Measurements from ENCODE around the gene TTC39B.

- TF ChIP-seq CREB1 (IDR thresholded peaks at IDR 0.05; ENCODE audit: low read depth) (no peak), TAF1 (IDR thresholded peaks at IDR 0.05; ENCODE audit: low read depth) (no peak), YY1 (IDR thresholded peaks at IDR 0.05; ENCODE audit: low read depth) (no peak), EP300 (IDR thresholded peaks at IDR 0.05; ENCODE audit: borderline replicate concordance) (no peak), EGR1 (IDR thresholded peaks at IDR 0.05) (no peak), CEBPB (IDR thresholded peaks at IDR 0.05) (no peak), RAD21 (IDR thresholded peaks at IDR 0.05; ENCODE audit: low read depth) (no peak), NFIC (IDR thresholded peaks at IDR 0.05) (no peak), FOXM1 (IDR thresholded peaks at IDR 0.05; ENCODE audit: borderline replicate concordance, low read depth) (no peak), TEAD4 (IDR thresholded peaks at IDR 0.05) (no peak)
- TF ChIP-seq, protein P1, sequence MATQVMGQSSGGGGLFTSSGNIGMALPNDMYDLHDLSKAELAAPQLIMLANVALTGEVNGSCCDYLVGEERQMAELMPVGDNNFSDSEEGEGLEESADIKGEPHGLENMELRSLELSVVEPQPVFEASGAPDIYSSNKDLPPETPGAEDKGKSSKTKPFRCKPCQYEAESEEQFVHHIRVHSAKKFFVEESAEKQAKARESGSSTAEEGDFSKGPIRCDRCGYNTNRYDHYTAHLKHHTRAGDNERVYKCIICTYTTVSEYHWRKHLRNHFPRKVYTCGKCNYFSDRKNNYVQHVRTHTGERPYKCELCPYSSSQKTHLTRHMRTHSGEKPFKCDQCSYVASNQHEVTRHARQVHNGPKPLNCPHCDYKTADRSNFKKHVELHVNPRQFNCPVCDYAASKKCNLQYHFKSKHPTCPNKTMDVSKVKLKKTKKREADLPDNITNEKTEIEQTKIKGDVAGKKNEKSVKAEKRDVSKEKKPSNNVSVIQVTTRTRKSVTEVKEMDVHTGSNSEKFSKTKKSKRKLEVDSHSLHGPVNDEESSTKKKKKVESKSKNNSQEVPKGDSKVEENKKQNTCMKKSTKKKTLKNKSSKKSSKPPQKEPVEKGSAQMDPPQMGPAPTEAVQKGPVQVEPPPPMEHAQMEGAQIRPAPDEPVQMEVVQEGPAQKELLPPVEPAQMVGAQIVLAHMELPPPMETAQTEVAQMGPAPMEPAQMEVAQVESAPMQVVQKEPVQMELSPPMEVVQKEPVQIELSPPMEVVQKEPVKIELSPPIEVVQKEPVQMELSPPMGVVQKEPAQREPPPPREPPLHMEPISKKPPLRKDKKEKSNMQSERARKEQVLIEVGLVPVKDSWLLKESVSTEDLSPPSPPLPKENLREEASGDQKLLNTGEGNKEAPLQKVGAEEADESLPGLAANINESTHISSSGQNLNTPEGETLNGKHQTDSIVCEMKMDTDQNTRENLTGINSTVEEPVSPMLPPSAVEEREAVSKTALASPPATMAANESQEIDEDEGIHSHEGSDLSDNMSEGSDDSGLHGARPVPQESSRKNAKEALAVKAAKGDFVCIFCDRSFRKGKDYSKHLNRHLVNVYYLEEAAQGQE (IDR thresholded peaks at IDR 0.05; ENCODE audit: low read depth), result no peak
- TF ChIP-seq, protein P2, sequence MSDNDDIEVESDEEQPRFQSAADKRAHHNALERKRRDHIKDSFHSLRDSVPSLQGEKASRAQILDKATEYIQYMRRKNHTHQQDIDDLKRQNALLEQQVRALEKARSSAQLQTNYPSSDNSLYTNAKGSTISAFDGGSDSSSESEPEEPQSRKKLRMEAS (IDR thresholded peaks at IDR 0.05), result no peak
Measured at GRCh38 chr9:15205632-15206420, 101.2 kb downstream of the TTC39B start.

Data from Ishikawa (cell line).